Endothelial cell of umbilical vein (primary cell): ENCODE measurements around the gene ADGRG7. TPM values are rescaled to one million over a fixed set of nuclear protein-coding genes. Genes with fewer than 3 reads are reported as not detected.

Source experiments
- BruUV-seq: library from RNA; stranded (reverse); fragments of 400-500 nt; replicated peaks from 2 replicates; lab custom pipeline; 2021; lab: Mats Ljungman, UMichigan
- CTCF ChIA-PET: fragments of 300-600, 350-600 bp; sonication (Branson Sonifier 250); formaldehyde crosslinking; loops from one replicate; lab custom pipeline; 2021; ENCODE audit warnings: antibody characterized with exemption, inconsistent platforms; lab: Charles Lee
- POLR2A ChIA-PET: fragments of 300-600, 350-600 bp; sonication (Branson Sonifier 250); formaldehyde crosslinking; loops from one replicate; lab custom pipeline; 2021; ENCODE audit warnings: antibody characterized with exemption, inconsistent platforms; lab: Charles Lee
- DNase-seq: peaks from one replicate; pipeline ENCODE4 v3.0.0-alpha.2; 2011; ENCODE audit warnings: low read depth, low spot score
- FAIRE-seq: peaks from 2 replicates; lab custom pipeline; 2011; peaks lifted over from hg19 to GRCh38; lab: Jason Lieb, UNC
- H2AFZ ChIP-seq: 2 replicates; pipeline ENCODE4 v1.6.0; 2012; ENCODE audit warnings: low read depth, low read length, control low read depth, inconsistent platforms
- H3K27ac ChIP-seq: 2 replicates; pipeline ENCODE4 v1.5.1; 2011; ENCODE audit warnings: low read depth, mild to moderate bottlenecking, control low read depth, low read length, moderate library complexity; ENCODE audit not compliant: insufficient read depth
- H3K27me3 ChIP-seq, 2 experiments: 2 replicates each; pipeline versions ENCODE4 v1.6.0 to v1.6.1; 2011; ENCODE audit warnings: low read length in 2 of 2, mixed read lengths in 1 of 2; ENCODE audit not compliant: control insufficient read depth in 2 of 2, insufficient read depth in 2 of 2
- H3K36me3 ChIP-seq, 2 experiments: 2 replicates in 1 of 2; 3 replicates in 1 of 2; pipeline ENCODE4 v1.5.1; 2011; ENCODE audit warnings: low read length in 2 of 2, mild to moderate bottlenecking in 1 of 2, moderate library complexity in 1 of 2; ENCODE audit not compliant: control insufficient read depth in 2 of 2, insufficient read depth in 2 of 2; ENCODE audit errors: extremely low read depth in 1 of 2
- H3K4me1 ChIP-seq: 3 replicates; pipeline ENCODE4 v1.5.1; 2011; ENCODE audit warnings: mild to moderate bottlenecking, low read length; ENCODE audit not compliant: control insufficient read depth, insufficient read depth; ENCODE audit errors: extremely low read depth
- H3K4me2 ChIP-seq: 2 replicates; pipeline ENCODE4 v1.6.1; 2011; ENCODE audit warnings: low read length, control low read depth, mixed read lengths; ENCODE audit not compliant: insufficient read depth
- H3K4me3 ChIP-seq, 3 experiments: fragments of 200-600 bp in 1 of 3; sonication (generic), shearing (Covaris generic) in 1 of 3; replicated peaks in 1 of 3; 2 replicates each; pipeline ENCODE4 v1.5.1; 2011 to 2016; ENCODE audit warnings: control low read depth in 3 of 3, low read length in 3 of 3, mild to moderate bottlenecking in 2 of 3, inconsistent platforms in 1 of 3, low read depth in 1 of 3, moderate library complexity in 1 of 3; ENCODE audit not compliant: insufficient read depth in 1 of 3
- H3K79me2 ChIP-seq: 2 replicates; pipeline ENCODE4 v1.6.0; 2012; ENCODE audit warnings: low read length, inconsistent platforms; ENCODE audit not compliant: control insufficient read depth, insufficient read depth
- H3K9ac ChIP-seq: replicated peaks from 2 replicates; pipeline ENCODE3; 2011; ENCODE audit warnings: low read length, control low read depth; ENCODE audit not compliant: insufficient read depth; ENCODE audit errors: extremely low read depth
- H3K9me1 ChIP-seq: replicated peaks from 3 replicates; pipeline ENCODE4 v1.6.0; 2011; ENCODE audit warnings: mild to moderate bottlenecking, low read length; ENCODE audit not compliant: control insufficient read depth, insufficient read depth; ENCODE audit errors: extremely low read depth
- H3K9me3 ChIP-seq: replicated peaks from 2 replicates; pipeline ENCODE4 v1.5.1; 2012; ENCODE audit warnings: low read length, inconsistent platforms; ENCODE audit not compliant: control insufficient read depth, insufficient read depth
- H4K20me1 ChIP-seq: replicated peaks from 2 replicates; pipeline ENCODE3; 2011; ENCODE audit warnings: mild to moderate bottlenecking, low read length; ENCODE audit not compliant: control insufficient read depth, insufficient read depth; ENCODE audit errors: extremely low read depth
- CTCF ChIP-seq, 2 donors: IDR thresholded peaks; 1 replicate in 1 of 2; 2 replicates in 1 of 2; pipeline ENCODE4 v1.5.1; 2011; ENCODE audit warnings: low read length in 2 of 2, mild to moderate bottlenecking in 2 of 2, moderate library complexity in 2 of 2, control low read depth in 1 of 2, inconsistent platforms in 1 of 2, low read depth in 1 of 2; ENCODE audit not compliant: insufficient read depth in 1 of 2; ENCODE audit errors: extremely low read depth in 1 of 2
- EZH2 ChIP-seq: IDR thresholded peaks from 2 replicates; pipeline ENCODE4 v1.6.1; 2012; ENCODE audit warnings: borderline replicate concordance, low read depth, mild to moderate bottlenecking, moderate library complexity, low read length, inconsistent platforms; ENCODE audit not compliant: severe bottlenecking
- FOS ChIP-seq: IDR thresholded peaks from 2 replicates; pipeline ENCODE4 v1.6.1; 2011; ENCODE audit warnings: mild to moderate bottlenecking, low read length, moderate library complexity, borderline replicate concordance; ENCODE audit not compliant: insufficient read depth
- GATA2 ChIP-seq: IDR thresholded peaks from 2 replicates; pipeline ENCODE4 v1.7.0; 2011; ENCODE audit warnings: low read depth, mild to moderate bottlenecking, moderate library complexity, mixed read lengths, low read length; ENCODE audit not compliant: insufficient read length, insufficient read depth
- JUN ChIP-seq: IDR thresholded peaks from 2 replicates; pipeline ENCODE4 v1.6.1; 2011; ENCODE audit warnings: borderline replicate concordance, low read depth; ENCODE audit not compliant: insufficient read length, insufficient read depth
- MYC ChIP-seq: IDR thresholded peaks from one replicate; pipeline ENCODE4 v1.6.1; 2011; ENCODE audit warnings: mild to moderate bottlenecking, low read depth, low read length
- POLR2A ChIP-seq: IDR thresholded peaks from 2 replicates; pipeline ENCODE4 v1.6.1; 2012; ENCODE audit warnings: low read depth, mild to moderate bottlenecking, control low read depth, low read length
- dilution Hi-C: fragments of 300-500 bp; cut with MboI; formaldehyde crosslinking; loops from one replicate; pipeline ENCODE4 v1.15.0; 2019; ENCODE audit warnings: low sequenced_read_pairs; ENCODE audit not compliant: extremely low pct_ligation_motif_present
- intact Hi-C: fragments of 100-400 bp; cut with micrococcal nuclease; formaldehyde crosslinking; loops from one replicate; pipeline ENCODE4 v1.10.0; 2022
- polyA plus RNA-seq, 4 experiments: library from polyadenylated mRNA; depleted of rRNA in 3 of 4; stranded (reverse) in 3 of 4; unstranded in 1 of 4; fragments of >200 nt; gene quantifications; 2 replicates each; pipeline versions ENCODE4 v1.2.1 to v1.2.3, GENCODE V29; 2011 to 2012; ENCODE audit warnings: missing spikeins in 1 of 4
- total RNA-seq: library from RNA; stranded (reverse); gene quantifications from 2 replicates; pipeline ENCODE4 v1.2.3, GENCODE V29; 2021

ADGRG7 gene
- total and polyA plus RNA-seq, 2 donors (not counting 3 experiments of a cell fraction or from before 2014, with no cell fraction given): not detected

- Histone ChIP-seq H3K79me2 (no peaks in the 10 kb centered on the region), H3K9ac (no peak overlapping the region), H2AFZ (no peak overlapping the region), H3K36me3 (no peaks in the 10 kb centered on the region), H4K20me1 (no peaks in the 10 kb centered on the region), H3K27ac (no peak overlapping the region), H3K9me1 (no peaks in the 10 kb centered on the region), H3K4me1 (no peaks in the 10 kb centered on the region), H3K4me2 (no peak overlapping the region), H3K9me3 (no peaks in the 10 kb centered on the region), H3K27me3 (no peaks in the 10 kb centered on the region), H3K4me3 (no peak overlapping the region)
- CTCF ChIA-PET: interaction anchor here (2.7 to 3.7 kb wide), 2 partner anchors 16 to 111 kb away, joined by 10 to 23 read pairs; no protein-coding TSS in a partner anchor
- intact Hi-C loops: no loop called here
- POLR2A ChIA-PET: interaction anchor here (0.6 kb wide), 1 partner anchor 348 kb away, joined by 4 read pairs; no protein-coding TSS in a partner anchor
- no peak for TF ChIP-seq MYC
- no peak for TF ChIP-seq CTCF (IDR thresholded peaks at IDR 0.05; ENCODE audit: extremely low read depth in 1 of 2, insufficient read depth in 1 of 2, low read depth in 1 of 2, low read length in 2 of 2)
- TF ChIP-seq JUN: no peak
- no peak for TF ChIP-seq EZH2
- TF ChIP-seq FOS: no peak
- no peak for TF ChIP-seq POLR2A
- TF ChIP-seq GATA2: no peak
- DNase-seq: no peak
- no peak for FAIRE-seq
- no TSS peak for BruUV-seq
- dilution Hi-C loops: no loop called here
Observed at GRCh38 chr3:100574536-100574935, 34.9 kb upstream of the ADGRG7 start.
